Endothelial cell (in vitro differentiated cells): ENCODE data around the gene OGFR. TPM values are rescaled to one million over a fixed set of nuclear protein-coding genes. Genes with fewer than 3 reads are reported as not detected.

Experiments
- DNase-seq: peaks from one replicate; pipeline ENCODE4 v3.0.0; 2021; ENCODE audit warnings: low spot score
- H3K27ac Mint-ChIP-seq: one replicate; pipeline ENCODE4 v1.8.0; 2021; ENCODE audit warnings: mixed read lengths, inconsistent platforms; ENCODE audit not compliant: unreplicated experiment
- H3K27me3 Mint-ChIP-seq: one replicate; pipeline ENCODE4 v1.8.0; 2021; ENCODE audit warnings: mild to moderate bottlenecking, moderate library complexity, mixed read lengths, inconsistent platforms; ENCODE audit not compliant: unreplicated experiment
- H3K36me3 Mint-ChIP-seq: one replicate; pipeline ENCODE4 v1.8.0; 2021; ENCODE audit warnings: mild to moderate bottlenecking, low read depth, mixed read lengths, inconsistent platforms; ENCODE audit not compliant: unreplicated experiment
- H3K4me1 Mint-ChIP-seq: one replicate; pipeline ENCODE4 v1.8.0; 2021; ENCODE audit warnings: mild to moderate bottlenecking, mixed read lengths, inconsistent platforms; ENCODE audit not compliant: unreplicated experiment
- H3K4me3 Mint-ChIP-seq: one replicate; pipeline ENCODE4 v1.8.0; 2021; ENCODE audit warnings: mild to moderate bottlenecking, mixed read lengths, inconsistent platforms; ENCODE audit not compliant: unreplicated experiment
- H3K9me3 Mint-ChIP-seq: one replicate; pipeline ENCODE4 v1.8.0; 2021; ENCODE audit warnings: mixed read lengths, inconsistent platforms; ENCODE audit not compliant: unreplicated experiment
- CTCF ChIP-seq: fragments of 200-600 bp; sonication (generic); IDR thresholded peaks from one replicate; pipeline ENCODE4 v1.5.0; 2021; ENCODE audit warnings: antibody characterized with exemption; ENCODE audit not compliant: unreplicated experiment
- total RNA-seq: library from RNA; stranded (reverse); fragmentation: NEBNext Ultra II Directional; extraction: Animal tissue kit (Norgen Biotek cat#: 25700); gene quantifications from one replicate; pipeline ENCODE4 v1.2.1, GENCODE V29; 2021; ENCODE audit not compliant: unreplicated experiment

OGFR gene
- total RNA-seq, 1 donor from 2014 or later, result 27.6 TPM

DNA sequence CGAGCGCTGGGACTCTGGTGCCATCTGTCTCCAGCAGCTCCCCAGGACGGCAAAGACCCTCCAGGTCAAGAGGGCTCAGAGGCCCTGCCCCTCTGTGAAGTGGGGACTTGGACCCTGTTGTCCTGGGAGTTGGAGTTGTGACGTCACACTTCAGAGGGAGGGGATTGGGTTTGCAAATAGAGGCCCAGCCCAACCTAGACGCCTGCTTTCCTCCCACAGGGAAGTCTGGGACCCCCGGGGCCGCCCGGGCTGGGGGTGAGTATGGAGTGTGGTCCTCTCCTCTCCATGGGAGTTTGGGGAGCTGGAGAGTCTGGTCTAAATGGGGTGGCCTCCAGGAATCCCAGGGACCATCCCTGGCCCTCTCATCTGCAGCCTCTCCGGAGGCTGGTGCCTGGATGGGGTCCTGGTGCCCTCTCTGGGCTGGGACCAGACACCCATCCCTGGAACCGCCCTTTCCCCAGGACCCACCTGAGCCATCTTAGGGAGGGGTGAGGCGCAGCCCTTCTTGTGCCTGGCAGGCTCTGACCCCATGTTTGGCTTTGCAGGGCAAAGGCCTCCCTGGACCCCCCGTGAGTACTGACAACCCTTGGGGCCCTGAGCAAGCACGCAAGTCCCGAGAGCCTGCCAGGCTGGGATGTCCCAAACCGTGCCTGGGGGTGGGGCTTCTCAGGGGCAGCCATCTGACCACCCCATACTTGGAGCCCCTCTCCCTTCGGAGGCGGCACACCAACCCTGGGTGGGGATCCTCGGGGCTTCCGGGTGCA, 16.5 kb downstream of the OGFR start:
- Mint-ChIP-seq H3K36me3 (no peaks in the 10 kb centered on the region), H3K27me3 (peaks cover 6% of the 10 kb centered on the region), H3K4me3 (no peak overlapping the region), H3K27ac (no peak overlapping the region), H3K4me1 (no peaks in the 10 kb centered on the region), H3K9me3 (no peaks in the 10 kb centered on the region)
- no peak for TF ChIP-seq CTCF
- DNase-seq, result no peak

DNA sequence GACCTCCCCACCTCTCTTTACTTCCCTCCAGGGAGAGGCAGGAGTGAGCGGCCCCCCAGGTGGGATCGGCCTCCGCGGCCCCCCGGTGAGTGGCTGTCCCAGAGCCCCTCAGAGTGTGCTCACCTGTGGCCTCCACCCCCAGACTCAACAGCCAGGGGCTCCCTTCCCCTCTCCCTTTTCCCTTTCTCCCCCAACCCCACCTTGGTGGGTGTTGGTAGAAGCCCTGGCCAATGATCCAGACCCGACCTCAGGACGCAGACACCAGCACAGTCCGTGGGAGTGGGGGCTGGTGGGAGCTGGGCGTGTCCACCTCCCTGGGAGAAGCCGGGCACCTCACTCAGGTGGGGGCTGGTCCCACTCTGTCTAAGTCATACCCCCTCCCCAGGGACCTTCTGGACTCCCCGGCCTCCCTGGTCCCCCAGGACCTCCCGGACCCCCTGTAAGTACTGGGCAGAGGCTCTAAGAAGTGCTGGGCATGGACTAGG, 17.1 kb downstream of the OGFR start:
- no peaks in the 10 kb centered on the region for H3K36me3 Mint-ChIP-seq
- H3K4me3 Mint-ChIP-seq, result no peak overlapping the region
- H3K9me3 Mint-ChIP-seq, result no peaks in the 10 kb centered on the region
- no peak for TF ChIP-seq CTCF
- H3K4me1 Mint-ChIP-seq, result no peaks in the 10 kb centered on the region
- no peak overlapping the region for H3K27ac Mint-ChIP-seq
- peaks cover 6% of the 10 kb centered on the region for H3K27me3 Mint-ChIP-seq
- DNase-seq, result no peak

GRCh38 chr20:62822239-62822787, 17.7 kb downstream of the OGFR start:
- Mint-ChIP-seq H3K4me3 (no peak overlapping the region), H3K4me1 (no peaks in the 10 kb centered on the region), H3K27ac (no peak overlapping the region), H3K36me3 (no peaks in the 10 kb centered on the region), H3K27me3 (peaks cover 6% of the 10 kb centered on the region), H3K9me3 (no peaks in the 10 kb centered on the region)
- DNase-seq, result no peak
- TF ChIP-seq CTCF, result peak; percentile 15

GRCh38 chr20:62822788-62823651, 18.4 kb downstream of the OGFR start:
- DNase-seq, result peak; percentile 53
- Mint-ChIP-seq H3K27ac (no peak overlapping the region), H3K4me3 (no peak overlapping the region), H3K27me3 (peaks cover 6% of the 10 kb centered on the region), H3K4me1 (no peaks in the 10 kb centered on the region), H3K9me3 (no peaks in the 10 kb centered on the region), H3K36me3 (no peaks in the 10 kb centered on the region)
- TF ChIP-seq CTCF, result no peak
